OCI-LY7 (cell line): ENCODE data around the gene NDRG4. TPM values are rescaled to one million over a fixed set of nuclear protein-coding genes. Genes with fewer than 3 reads are reported as not detected.
A peak's percentile ranks its signal among the peaks of the same experiment; 100 is the strongest.

Source experiments
- BruUV-seq: library from RNA; stranded (reverse); fragments of 400-500 nt; replicated peaks from 2 replicates; lab custom pipeline; 2021; lab: Mats Ljungman, UMichigan
- CTCF ChIA-PET: fragments of 300-600 bp; sonication (Branson Sonifier 250); formaldehyde crosslinking; loops from one replicate; lab custom pipeline; 2022; ENCODE audit warnings: antibody characterized with exemption; ENCODE audit not compliant: unreplicated experiment; lab: Charles Lee
- POLR2A ChIA-PET: fragments of 300-600 bp; sonication (Branson Sonifier 250); formaldehyde crosslinking; loops from one replicate; lab custom pipeline; 2022; ENCODE audit warnings: antibody characterized with exemption; lab: Charles Lee
- DNase-seq: peaks from one replicate; pipeline ENCODE4 v3.0.0-alpha.2; 2015; ENCODE audit warnings: low spot score
- H2AFZ ChIP-seq: fragments of 200-600 bp; sonication (generic), shearing (Covaris generic); 2 replicates; pipeline ENCODE4 v1.6.1; 2014; ENCODE audit warnings: mild to moderate bottlenecking, antibody characterized with exemption, low read length, moderate library complexity
- H3K27ac ChIP-seq: fragments of 200-600 bp; sonication (generic); 2 replicates; pipeline ENCODE4 v1.5.1; 2014; ENCODE audit warnings: mixed run types, low read depth, mild to moderate bottlenecking, moderate library complexity, low read length, inconsistent platforms; ENCODE audit not compliant: poor library complexity, severe bottlenecking
- H3K36me3 ChIP-seq: fragments of 200-600 bp; sonication (generic); 2 replicates; pipeline ENCODE4 v1.6.1; 2014; ENCODE audit warnings: mild to moderate bottlenecking, antibody characterized with exemption, low read length, moderate library complexity, mixed read lengths; ENCODE audit not compliant: insufficient read depth
- H3K4me1 ChIP-seq: fragments of 200-600 bp; sonication (generic); 2 replicates; pipeline ENCODE4 v1.5.1; 2014; ENCODE audit warnings: mild to moderate bottlenecking, low read length; ENCODE audit not compliant: insufficient read depth, poor library complexity, severe bottlenecking
- H3K4me2 ChIP-seq: fragments of 200-600 bp; sonication (generic); 2 replicates; pipeline ENCODE4 v1.6.1; 2014; ENCODE audit warnings: mild to moderate bottlenecking, low read length
- H3K4me3 ChIP-seq: fragments of 200-600 bp; sonication (generic); 2 replicates; pipeline ENCODE4 v1.5.1; 2014; ENCODE audit warnings: mild to moderate bottlenecking, low read depth, low read length; ENCODE audit not compliant: poor library complexity, severe bottlenecking
- H3K79me2 ChIP-seq: fragments of 200-600 bp; sonication (generic); 2 replicates; pipeline ENCODE4 v1.6.1; 2016; ENCODE audit warnings: low read depth, mild to moderate bottlenecking, low read length, moderate library complexity, mixed read lengths; ENCODE audit not compliant: insufficient read depth
- H3K9me2 ChIP-seq: fragments of 200-600 bp; sonication (generic); 2 replicates; pipeline ENCODE4 v1.6.1; 2016; ENCODE audit warnings: mild to moderate bottlenecking, low read length, mixed read lengths; ENCODE audit not compliant: insufficient read depth
- H3K9me3 ChIP-seq: fragments of 200-600 bp; sonication (generic); 2 replicates; pipeline ENCODE4 v1.6.1; 2014; ENCODE audit warnings: mild to moderate bottlenecking, mixed run types, low read length, mixed read lengths
- H4K20me1 ChIP-seq: fragments of 200-600 bp; sonication (generic); 2 replicates; pipeline ENCODE4 v1.6.1; 2014; ENCODE audit warnings: mild to moderate bottlenecking, antibody characterized with exemption, low read length, moderate library complexity, mixed read lengths; ENCODE audit not compliant: insufficient read depth
- EZH2phosphoT487 ChIP-seq: fragments of 200-600 bp; sonication (generic); IDR thresholded peaks from 2 replicates; pipeline ENCODE4 v1.6.1; 2018; ENCODE audit warnings: low read depth, borderline replicate concordance, mild to moderate bottlenecking, mixed run types, antibody characterized with exemption, low read length, moderate library complexity, mixed read lengths
- intact Hi-C: fragments of 100-400 bp; cut with micrococcal nuclease; formaldehyde crosslinking; loops from one replicate; pipeline ENCODE4 v1.10.0; 2022; ENCODE audit not compliant: unreplicated experiment
- total RNA-seq, 2 experiments: library from RNA; depleted of rRNA in 1 of 2; stranded (reverse); fragments of >200 nt in 1 of 2; shearing (Covaris generic) in 1 of 2; gene quantifications; 2 replicates each; pipeline ENCODE4 v1.2.3, GENCODE V29; 2014 to 2022
- TF ChIP-seq, protein P1 (sequence below): fragments of 200-600 bp; sonication (generic); conservative IDR thresholded peaks from 2 replicates; pipeline ENCODE4 v1.5.1; 2014; ENCODE audit warnings: mild to moderate bottlenecking, antibody characterized with exemption, low read length, moderate library complexity, mixed read lengths

The NDRG4 gene
- total RNA-seq, 2 experiments from 2014 or later: 8.8 to 9.5 TPM

DNA sequence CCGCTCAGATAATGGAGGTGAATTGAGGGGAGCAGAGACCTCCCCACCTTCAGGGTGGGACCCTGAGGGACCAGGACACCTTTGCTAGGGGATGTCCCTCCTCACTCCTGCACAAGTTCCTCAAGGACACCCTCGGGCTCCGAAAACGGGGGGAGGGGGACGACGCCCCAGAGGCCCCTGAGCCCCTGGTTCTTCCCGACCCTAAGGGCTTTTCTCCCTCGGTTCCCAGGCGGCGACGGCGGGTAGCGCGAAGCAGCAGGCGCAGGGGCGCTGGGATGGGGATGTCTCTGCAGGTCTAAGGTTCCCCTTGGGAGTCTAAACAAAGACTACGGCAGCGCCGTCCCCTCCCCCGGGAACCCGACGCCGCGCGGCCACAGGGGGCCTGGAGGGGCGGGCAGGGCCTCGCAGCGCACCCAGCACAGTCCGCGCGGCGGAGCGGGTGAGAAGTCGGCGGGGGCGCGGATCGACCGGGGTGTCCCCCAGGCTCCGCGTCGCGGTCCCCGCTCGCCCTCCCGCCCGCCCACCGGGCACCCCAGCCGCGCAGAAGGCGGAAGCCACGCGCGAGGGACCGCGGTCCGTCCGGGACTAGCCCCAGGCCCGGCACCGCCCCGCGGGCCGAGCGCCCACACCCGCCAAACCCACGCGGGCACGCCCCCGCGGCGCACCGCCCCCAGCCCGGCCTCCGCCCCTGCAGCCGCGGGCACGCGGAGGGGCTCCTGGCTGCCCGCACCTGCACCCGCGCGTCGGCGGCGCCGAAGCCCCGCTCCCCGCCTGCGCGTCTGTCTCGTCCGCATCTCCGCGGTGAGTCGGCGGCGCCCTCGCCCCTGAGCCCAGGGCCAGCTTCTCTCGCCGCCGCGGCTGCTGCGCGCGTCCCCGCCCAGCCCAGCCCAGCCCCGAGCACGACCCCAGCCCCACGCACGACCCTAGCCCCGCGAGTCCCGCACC, 36.7 kb upstream of the NDRG4 start:
- DNase-seq: no peak
- BruUV-seq: no TSS peak
- no peak overlapping the region for H2AFZ ChIP-seq
- no peak for TF ChIP-seq EZH2phosphoT487
- TF ChIP-seq, protein P1, sequence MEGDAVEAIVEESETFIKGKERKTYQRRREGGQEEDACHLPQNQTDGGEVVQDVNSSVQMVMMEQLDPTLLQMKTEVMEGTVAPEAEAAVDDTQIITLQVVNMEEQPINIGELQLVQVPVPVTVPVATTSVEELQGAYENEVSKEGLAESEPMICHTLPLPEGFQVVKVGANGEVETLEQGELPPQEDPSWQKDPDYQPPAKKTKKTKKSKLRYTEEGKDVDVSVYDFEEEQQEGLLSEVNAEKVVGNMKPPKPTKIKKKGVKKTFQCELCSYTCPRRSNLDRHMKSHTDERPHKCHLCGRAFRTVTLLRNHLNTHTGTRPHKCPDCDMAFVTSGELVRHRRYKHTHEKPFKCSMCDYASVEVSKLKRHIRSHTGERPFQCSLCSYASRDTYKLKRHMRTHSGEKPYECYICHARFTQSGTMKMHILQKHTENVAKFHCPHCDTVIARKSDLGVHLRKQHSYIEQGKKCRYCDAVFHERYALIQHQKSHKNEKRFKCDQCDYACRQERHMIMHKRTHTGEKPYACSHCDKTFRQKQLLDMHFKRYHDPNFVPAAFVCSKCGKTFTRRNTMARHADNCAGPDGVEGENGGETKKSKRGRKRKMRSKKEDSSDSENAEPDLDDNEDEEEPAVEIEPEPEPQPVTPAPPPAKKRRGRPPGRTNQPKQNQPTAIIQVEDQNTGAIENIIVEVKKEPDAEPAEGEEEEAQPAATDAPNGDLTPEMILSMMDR: no peak
- no peaks in the 10 kb centered on the region for H3K9me3 ChIP-seq
- CTCF ChIA-PET: no interaction called here
- no peaks in the 10 kb centered on the region for H4K20me1 ChIP-seq
- POLR2A ChIA-PET: no interaction called here
- H3K4me2 ChIP-seq: peak overlapping the region; percentile 56
- no peak overlapping the region for H3K27ac ChIP-seq
- no peaks in the 10 kb centered on the region for H3K9me2 ChIP-seq
- no peaks in the 10 kb centered on the region for H3K36me3 ChIP-seq
- H3K4me3 ChIP-seq: peak overlapping the region; percentile 56
- intact Hi-C loops: no loop called here
- no peaks in the 10 kb centered on the region for H3K79me2 ChIP-seq
- peaks cover 13% of the 10 kb centered on the region for H3K4me1 ChIP-seq

DNA sequence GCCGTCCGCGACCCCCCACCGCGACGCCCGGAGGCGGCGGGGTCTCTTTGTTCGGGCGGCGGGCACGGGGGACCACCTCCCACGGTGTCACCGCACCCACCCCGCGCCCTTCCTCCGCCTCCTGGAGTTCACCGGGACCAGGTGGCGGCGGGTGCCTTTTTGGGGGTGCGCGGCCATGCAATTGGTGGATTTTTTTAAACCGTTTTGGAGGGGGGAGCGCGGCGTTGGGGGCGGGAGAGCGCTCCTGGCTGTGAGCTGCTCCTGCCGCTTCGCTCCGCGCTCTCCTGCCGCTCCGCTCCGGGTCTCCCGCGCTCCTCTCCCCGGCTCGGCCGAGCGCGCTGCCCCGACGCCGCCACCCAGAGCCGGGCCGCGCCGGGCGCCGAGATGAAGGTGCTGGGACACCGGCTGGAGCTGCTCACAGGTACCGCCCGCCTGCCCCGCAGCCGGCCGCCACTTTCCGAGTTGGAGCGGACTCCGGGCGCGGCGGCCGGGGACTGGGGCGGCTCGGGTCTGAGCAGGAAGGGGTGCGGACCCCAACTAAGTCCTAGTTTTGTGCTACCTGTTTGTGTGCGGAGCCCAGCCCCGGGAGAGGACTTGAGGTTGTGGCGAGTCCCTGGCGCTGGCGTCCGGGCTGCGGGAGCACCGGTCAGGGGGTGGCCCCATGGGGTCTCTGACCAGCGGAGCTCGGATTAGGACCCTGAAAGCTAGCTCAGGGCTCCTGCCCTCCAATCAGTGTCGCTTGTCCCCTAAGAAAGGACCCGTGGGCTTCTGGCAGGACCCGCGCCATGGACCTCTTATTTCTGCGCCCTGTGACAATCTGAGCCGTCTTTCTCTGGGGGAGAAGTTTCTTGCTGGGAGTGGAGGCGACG, 35.7 kb upstream of the NDRG4 start:
- H3K36me3 ChIP-seq: no peaks in the 10 kb centered on the region
- H3K4me3 ChIP-seq: peak overlapping the region; percentile 56
- no TSS peak for BruUV-seq
- ChIA-PET CTCF (no interaction called here), POLR2A (interaction anchor here (1.3 kb wide), 1 partner anchor 72 kb away, joined by 3 read pairs; the partner anchor contains the start of gene GINS3)
- H3K9me2 ChIP-seq: no peaks in the 10 kb centered on the region
- no peaks in the 10 kb centered on the region for H4K20me1 ChIP-seq
- DNase-seq: no peak
- no peaks in the 10 kb centered on the region for H3K9me3 ChIP-seq
- intact Hi-C loops: no loop called here
- H3K4me2 ChIP-seq: peak overlapping the region; percentile 56
- H3K79me2 ChIP-seq: no peaks in the 10 kb centered on the region
- no peak overlapping the region for H2AFZ ChIP-seq
- no peak overlapping the region for H3K27ac ChIP-seq
- peaks cover 13% of the 10 kb centered on the region for H3K4me1 ChIP-seq
- TF ChIP-seq, protein P1: no peak
- peak; percentile 81 for TF ChIP-seq EZH2phosphoT487
